Stimulated activated CD4-positive, alpha-beta T cell treated with anti-CD3 and anti-CD28 coated beads, Interleukin-15, amount 100 ng/mL, for 1 hour (primary cell): ENCODE data around the gene NUDT14.

Experiments used
- DNase-seq, 2 donors: peaks; one replicate each; pipeline ENCODE4 v3.0.0-alpha.2; 2020; ENCODE audit warnings: low read depth in 1 of 2, low spot score in 1 of 2

Gene NUDT14

DNA sequence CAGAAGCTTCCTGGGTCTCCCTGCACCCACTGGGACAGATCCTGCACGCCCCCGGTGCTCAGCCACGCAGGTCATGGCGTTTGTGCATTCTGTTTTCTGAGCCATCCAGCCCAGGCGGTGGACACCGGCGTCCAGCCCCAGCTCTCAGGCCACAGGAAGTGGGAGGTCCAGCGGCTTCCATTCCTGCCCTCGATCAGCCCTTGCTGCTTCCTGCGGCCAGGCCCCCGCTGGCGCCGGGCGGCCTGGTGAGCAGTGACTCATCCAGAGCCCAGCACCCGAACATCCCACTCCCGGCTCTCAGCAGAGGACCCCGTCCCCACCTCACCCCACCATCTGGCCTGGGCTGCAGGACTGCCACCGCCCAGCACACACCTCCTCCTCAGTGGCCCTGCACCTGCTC lies 18.0 kb upstream of the NUDT14 start:
- DNase-seq, result no peak

GRCh38 chr14:105198588-105198987 lies 17.5 kb upstream of the NUDT14 start:
- DNase-seq, result no peak

DNA sequence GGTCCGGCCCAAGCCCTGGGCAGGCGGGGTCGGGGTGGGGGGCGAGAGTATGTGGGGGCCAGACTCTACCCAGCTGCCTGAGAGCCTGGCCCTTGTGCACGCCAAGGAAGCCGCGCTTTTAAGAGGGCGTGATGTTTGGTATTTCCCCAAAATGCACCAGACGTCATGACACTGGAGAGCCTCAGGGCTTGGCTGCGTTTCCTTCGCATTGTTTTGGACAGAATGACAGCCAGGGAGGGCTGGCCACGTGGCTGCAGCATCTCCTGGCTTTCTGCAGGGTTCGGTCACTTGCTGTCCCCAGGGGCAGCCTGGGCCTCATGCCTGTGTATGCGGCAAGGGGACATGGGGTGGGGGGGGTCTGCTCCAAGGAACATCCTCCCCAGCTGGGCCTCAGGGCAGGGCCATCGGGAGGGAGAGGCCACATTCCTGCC lies 16.1 kb upstream of the NUDT14 start:
- DNase-seq, result no peak

GRCh38 chr14:105196265-105196960 lies 15.3 kb upstream of the NUDT14 start:
- DNase-seq, result no peak

DNA sequence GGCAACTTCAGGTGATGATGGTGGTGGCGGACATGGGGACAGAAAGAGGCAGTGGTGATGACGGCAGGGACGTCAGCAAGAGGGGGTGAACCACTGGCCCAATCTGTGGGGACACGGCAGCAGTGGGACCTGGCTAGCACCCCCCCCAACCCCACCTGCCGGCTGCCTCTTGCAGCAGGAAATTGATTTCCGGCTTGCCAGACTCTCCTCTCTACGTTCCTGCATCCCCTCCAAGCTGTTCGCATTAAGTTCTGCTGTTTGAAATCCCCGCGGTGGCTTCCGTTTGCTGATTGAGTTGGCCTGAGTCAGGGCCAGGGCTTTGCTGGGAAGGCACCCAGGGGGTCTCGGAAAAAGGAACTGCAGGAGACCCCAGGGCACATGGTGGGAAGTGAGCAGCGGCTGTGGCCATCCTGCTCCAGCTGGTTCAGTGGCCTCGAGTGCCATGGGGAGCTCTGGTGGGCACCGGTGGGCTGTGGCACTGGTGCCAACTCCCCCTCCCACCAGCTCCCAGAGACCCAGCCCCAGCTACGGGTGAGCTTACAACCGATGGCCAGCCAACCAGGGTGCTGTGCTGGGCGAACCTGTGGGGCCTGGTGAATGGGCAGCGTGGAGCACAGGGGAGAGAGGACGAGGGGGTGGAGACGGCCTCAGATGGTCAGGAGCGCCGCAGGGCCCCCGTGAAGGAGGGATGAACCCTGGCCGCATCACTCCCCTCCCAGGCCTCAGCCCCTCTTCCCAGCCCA lies 14.6 kb upstream of the NUDT14 start:
- DNase-seq, result no peak

DNA sequence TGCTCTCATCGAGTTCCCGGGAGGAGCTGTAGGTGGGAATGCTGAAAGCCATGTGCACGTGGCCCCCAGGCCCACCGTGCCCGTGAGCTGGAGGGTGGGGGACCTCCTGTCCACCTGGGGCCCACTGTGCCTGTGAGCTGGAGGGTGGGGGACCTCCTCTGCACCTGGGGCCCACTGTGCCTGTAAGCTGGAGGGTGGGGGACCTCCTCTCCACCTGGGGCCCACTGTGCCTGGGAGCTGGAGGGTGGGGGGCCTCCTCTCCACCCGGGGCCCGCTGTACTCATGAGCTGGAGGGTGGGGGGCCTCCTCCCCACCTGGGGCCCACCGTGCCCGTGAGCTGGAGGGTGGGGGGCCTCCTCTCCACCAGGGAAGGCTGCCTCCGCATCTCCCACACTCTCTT lies 13.9 kb upstream of the NUDT14 start:
- no peak for DNase-seq

- DNase-seq, result peak in 1 of 2 donors; percentile 15
These were observed 13.0 kb upstream of the NUDT14 start for GRCh38 chr14:105193916-105194782.

DNA sequence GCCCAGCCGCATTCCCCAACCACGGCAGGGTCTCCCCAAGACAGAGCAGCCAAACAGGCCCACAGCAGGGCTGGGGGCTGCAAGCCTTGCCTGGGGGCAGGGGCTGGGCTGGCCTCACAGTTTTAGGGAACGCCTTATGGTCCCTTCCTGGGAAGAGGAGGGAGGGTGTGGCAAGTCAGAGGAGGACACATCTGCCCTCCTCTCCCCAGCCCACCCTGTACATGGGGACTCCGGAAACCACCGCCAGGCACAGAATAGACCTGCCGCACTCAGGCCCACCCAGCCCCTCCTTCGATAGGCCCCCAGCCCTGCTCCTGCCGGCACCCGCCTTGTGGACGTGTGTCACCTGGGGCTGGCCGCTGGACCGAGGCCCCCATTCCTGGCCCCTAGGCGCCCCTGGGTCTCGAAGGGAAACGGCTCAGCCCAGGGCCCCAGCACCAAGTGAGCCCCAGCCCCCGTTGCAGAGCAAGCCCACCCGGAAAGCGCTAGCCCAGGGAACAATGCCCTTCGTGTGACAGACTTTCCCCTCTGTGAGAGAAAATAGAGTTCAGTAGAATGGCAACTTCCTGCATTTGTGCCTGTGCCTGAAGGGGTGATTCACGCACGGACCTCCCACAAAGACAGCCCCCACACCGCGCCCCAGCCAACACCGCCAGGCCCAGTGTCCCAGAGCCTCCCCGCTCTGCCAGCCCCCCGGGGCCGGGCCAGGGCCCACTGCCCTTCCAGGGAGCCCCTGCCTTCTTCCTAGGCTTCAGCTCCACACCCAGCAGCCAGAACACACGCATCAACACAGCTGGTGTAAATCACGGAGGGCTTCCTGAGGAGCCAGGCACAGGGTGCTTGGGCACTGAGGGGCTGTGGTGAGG lies 12.0 kb upstream of the NUDT14 start:
- DNase-seq, result no peak

DNA sequence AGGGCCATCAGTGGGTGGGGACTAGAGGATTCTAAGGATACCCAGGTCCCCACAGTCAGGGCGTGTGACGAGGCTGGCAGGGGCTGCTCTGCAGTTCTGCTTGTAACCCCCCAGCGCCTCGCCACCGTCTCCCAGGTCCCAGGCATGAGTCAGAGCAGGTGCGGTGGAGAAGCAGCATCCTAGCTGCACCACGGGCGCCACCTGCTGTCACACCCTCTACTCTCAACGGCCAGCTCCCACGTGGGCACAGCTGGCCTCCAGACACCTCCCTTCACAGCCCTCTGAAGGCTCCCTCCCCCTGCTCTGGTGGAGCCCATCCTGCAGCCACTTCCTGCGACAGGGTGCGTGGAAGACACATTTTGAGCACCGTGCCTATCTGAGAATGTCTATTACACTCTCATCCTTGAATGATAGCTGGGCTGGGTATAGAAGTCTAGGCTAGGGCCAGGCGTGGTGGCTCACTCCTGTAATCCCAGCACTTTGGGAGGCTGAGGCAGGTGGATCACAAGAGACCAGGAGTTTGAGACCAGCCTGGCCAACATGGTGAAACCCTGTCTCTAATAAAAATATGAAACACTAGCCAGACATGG lies 6.9 kb upstream of the NUDT14 start:
- DNase-seq, result no peak

DNA sequence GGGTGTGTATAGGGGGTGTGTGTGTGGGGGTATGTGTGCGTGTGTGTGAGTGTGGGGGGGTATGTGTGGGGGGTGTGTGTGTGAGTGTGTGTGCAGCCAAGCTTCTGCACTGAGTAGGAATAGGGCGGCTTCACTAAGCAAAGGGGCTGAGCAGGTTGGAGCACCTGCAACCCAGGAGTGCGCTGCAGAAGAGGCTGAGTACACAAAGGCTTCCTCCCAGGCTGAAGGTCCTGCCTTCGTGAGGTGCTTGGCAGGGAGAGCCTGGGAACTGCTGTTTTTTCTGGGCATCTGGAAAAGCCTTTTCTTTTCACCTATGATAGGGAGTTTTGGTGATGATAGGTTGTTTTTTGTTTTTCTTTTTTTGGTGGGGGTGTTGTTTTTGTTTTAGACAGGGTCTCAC lies 6.0 kb upstream of the NUDT14 start:
- DNase-seq, result no peak

DNA sequence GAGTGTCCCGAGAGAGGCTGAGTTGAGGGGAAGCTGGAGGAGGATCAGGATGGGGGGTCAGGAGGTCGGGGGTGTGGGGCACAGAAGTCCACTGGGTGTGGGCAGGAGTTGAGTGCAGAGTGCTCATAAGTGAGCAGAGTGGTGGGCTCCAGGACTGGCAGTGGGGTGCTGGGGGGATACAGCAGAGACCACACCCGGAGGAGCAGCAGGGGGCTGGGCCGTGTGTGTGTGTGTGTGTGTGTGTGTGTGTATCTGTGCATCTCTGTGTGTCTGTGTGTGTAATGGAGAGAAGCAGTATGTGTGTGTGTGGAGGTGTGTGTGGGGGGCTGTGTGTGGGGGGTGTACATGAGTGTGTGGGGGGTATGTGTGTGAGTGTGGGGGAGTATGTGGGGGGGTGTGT lies 4.9 kb upstream of the NUDT14 start:
- DNase-seq, result no peak

GRCh38 chr14:105185001-105185400 lies 3.9 kb upstream of the NUDT14 start:
- no peak for DNase-seq

GRCh38 chr14:105184461-105184860 lies 3.3 kb upstream of the NUDT14 start:
- no peak for DNase-seq

DNA sequence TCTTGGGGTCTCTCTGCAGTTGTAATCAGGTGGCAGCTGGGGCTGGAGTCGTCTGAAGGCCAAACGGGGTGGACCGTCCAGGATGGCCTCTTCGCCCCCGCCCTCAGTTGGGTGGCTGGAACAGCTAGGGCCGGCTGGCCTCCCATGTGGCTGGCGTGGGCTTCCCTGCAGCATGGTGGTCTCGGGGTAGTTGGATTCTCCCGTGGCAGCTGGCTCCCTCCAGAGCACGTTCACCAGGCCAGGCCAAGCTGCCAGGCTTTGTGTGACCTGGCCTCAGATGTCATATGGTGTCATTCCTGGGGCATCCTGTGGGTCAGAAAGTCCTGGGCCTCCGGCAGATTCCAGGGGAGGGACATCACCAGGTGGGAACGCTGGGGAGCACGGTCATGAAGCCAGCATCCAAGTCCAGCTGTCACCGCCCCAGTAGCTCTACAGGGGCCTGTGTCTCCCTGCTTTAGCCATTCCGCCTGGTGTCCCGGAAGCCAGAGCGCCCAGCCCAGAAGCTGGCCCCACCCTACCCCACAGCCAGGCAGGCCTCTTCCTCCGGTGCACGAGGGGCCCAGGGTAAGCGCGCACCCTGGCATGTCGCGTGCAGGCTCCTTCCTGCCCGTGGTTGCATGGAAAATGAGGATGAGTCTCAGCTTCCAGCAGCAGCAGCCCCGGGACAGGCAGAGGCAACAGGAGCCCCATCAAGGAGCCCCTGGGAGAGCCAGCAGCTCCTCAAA lies 1.3 kb upstream of the NUDT14 start:
- DNase-seq, result no peak

DNA sequence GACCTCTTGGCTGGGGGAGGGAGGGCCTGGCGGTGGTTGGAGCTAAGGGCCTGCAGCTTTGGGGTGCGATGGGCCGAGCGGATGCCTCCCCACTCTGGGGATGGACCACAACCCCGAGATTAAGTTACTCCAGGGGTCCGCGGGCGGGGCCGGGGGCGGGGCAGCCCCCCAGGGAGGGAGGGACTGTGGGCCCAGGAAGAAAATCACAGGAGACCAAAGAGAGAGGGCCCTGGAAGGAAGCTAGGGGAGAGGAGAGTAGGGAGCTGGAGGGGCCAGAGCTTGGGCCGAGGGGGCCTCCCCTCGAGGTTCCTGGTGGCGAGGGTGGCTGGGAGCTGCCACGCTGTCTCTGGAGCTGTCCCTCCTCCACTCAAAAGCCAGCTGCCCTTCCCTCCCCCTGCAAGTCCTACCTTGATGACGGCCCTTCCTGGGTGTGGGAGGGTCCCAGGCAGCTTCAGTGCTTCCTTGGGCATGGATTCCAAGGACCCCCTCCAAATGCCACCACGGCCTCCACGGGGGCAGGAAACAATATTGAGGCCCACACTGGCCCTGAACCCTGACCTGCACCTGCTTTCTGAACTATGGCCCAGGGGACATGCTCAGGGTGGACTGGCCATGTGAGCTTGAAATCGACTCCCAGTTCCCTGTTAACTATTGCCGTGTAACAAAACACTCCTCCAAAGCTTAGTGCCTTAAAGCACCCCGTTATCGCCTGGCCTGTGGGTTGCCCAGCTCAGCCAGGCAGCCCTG lies 610 bp upstream of the NUDT14 start:
- DNase-seq, result no peak

DNA sequence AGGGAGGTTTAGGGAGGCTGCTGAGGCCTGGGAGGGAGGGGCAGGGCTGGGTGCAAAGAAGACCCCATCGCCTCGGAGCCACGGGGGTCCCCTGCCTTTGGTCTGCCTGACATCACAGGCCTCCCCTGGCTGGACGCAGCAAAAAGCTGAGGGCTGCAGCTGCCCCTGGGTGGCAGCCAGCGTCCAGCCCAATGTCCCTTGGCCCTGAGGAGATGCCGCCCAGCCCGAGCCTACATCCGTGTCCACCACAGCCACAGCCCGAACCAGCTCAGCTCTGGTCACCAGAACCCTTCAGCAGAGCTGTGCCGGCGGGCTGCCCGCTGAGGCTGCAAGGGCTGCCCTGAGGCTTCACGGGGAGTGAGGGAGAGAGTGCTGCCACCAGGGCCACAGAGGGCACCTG lies 1.9 kb downstream of the NUDT14 start:
- DNase-seq, result no peak

- DNase-seq, result no peak
These were observed 2.3 kb downstream of the NUDT14 start for GRCh38 chr14:105178868-105179140.

DNA sequence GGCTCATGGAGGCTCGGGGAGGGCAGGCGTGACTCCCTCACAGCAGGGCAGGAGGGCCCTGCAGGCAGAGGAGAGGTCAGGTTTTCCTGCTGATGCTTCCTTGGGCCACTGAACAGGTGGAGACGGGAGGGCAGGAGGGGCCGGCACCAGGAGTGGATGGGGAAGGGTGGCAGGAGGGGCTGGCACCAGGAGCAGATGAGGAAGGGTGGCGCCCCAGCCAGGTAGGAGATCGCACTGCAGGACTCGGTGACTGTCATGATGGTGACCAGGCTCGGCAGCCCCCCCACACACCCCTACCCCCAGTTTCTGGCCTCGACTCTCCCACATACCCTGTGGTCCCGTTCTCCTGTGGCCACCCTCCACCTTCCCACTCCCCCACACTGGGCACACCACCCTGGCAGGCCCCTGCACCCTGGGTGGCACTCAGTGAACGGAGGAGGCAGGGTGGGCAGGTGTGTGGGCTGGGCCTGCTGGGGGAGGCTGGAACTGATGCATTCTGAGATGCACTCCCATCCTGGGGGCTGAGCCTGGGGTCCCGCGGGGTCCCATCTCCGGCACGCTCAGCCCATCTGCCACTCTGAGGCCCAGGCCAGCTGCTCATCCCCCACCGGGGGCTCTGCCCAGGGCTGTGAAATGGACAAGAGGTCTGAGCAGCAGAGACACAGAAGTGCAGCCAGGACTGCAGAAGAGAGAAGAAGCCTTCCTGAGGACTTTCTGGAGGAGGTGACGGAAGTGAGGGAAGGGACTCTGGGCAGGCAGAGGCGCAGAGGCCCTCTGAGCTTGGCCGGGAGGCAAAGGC lies 2.8 kb downstream of the NUDT14 start:
- DNase-seq, result no peak

DNA sequence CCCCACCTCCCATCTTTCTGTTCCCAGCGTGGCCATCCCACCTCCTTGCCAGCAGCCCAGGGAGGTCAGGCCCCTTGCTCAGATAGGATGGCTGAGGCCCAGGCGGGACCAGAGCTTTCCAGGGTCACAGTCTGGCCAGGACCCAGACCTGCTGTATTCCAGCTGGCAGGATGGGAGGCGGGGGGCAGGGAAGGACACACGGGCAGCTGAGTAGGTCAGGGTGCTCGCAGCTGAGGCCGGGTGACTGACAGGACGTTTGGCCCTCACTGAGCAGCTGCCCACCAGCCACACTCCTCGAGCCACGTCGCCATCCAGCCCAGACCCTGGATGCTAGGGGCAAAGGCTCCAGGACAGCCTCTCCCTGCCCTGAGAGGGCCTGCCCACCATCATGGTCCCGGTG lies 4.0 kb downstream of the NUDT14 start:
- DNase-seq, result no peak
